HepG2 (cell line): ENCODE measurements around the gene MAP2K3. TPM values are rescaled to one million over a fixed set of nuclear protein-coding genes. Genes with fewer than 3 reads are reported as not detected.

Experiments used
- ATAC-seq: fragments of 200-7000 bp; cut with Tn5 transposase; 3 replicates; pipeline ENCODE4 v1.9.1; 2020; ENCODE audit warnings: mild to moderate bottlenecking, moderate library complexity
- BruUV-seq: library from RNA; stranded (reverse); fragments of 400-500 nt; replicated peaks from 2 replicates; lab custom pipeline; 2021; lab: Mats Ljungman, UMichigan
- CTCF ChIA-PET: fragments of 300-600 bp; formaldehyde crosslinking; extraction: SDS; loops from one replicate; lab custom pipeline; 2021; ENCODE audit warnings: low total read pairs, inconsistent platforms, low intra/inter-chr PET ratio; lab: Yijun Ruan, JAX
- POLR2A ChIA-PET: fragments of 350-600 bp; sonication (Branson Sonifier 250); formaldehyde crosslinking; loops from one replicate; lab custom pipeline; 2020; ENCODE audit warnings: antibody characterized with exemption, inconsistent platforms; lab: Yijun Ruan, JAX
- DNase-seq: peaks from one replicate; pipeline ENCODE4 v3.0.0-alpha.2; 2015; ENCODE audit warnings: low spot score
- FAIRE-seq: peaks from 3 replicates; lab custom pipeline; 2011; peaks lifted over from hg19 to GRCh38; lab: Jason Lieb, UNC
- H2AFZ ChIP-seq: one replicate; pipeline ENCODE4 v1.6.1; 2011; ENCODE audit warnings: low read length, inconsistent platforms
- H3K27ac ChIP-seq: fragments of 300-600 bp; 3 replicates; pipeline ENCODE4 v1.8.0; 2011; ENCODE audit warnings: mixed run types, mild to moderate bottlenecking, mixed read lengths, low read length, inconsistent platforms; ENCODE audit not compliant: insufficient read depth; ENCODE audit errors: extremely low read length
- H3K27me3 ChIP-seq, 2 experiments: fragments of 200-600 bp in 1 of 2; 2 replicates in 1 of 2; 3 replicates in 1 of 2; pipeline versions ENCODE4 v1.6.0 to v1.8.0; 2011; ENCODE audit warnings: low read length in 2 of 2, mild to moderate bottlenecking in 2 of 2, moderate library complexity in 2 of 2, inconsistent platforms in 1 of 2; ENCODE audit not compliant: insufficient read depth in 2 of 2, control insufficient read depth in 1 of 2
- H3K36me3 ChIP-seq, 2 experiments: fragments of 200-600 bp in 1 of 2; replicated peaks in 1 of 2; 2 replicates in 1 of 2; 3 replicates in 1 of 2; pipeline versions ENCODE4 v1.5.1 to v1.8.0; 2011; ENCODE audit warnings: low read length in 2 of 2, inconsistent platforms in 1 of 2; ENCODE audit not compliant: insufficient read depth in 2 of 2, control insufficient read depth in 1 of 2
- H3K4me1 ChIP-seq: 2 replicates; pipeline ENCODE4 v1.5.1; 2012; ENCODE audit warnings: low read length, inconsistent platforms; ENCODE audit not compliant: insufficient read depth
- H3K4me2 ChIP-seq: 2 replicates; pipeline ENCODE4 v1.6.0; 2011; ENCODE audit warnings: low read depth, low read length, inconsistent platforms
- H3K4me3 ChIP-seq, 3 experiments: fragments of 200-600 bp in 1 of 3; sonication (generic), shearing (Covaris generic) in 1 of 3; replicated peaks in 1 of 3; 2 replicates each; pipeline ENCODE4 v1.5.1; 2011 to 2016; ENCODE audit warnings: low read length in 3 of 3, inconsistent platforms in 2 of 3, low read depth in 2 of 3, mild to moderate bottlenecking in 2 of 3, control low read depth in 1 of 3, mixed read lengths in 1 of 3; ENCODE audit not compliant: insufficient read depth in 1 of 3
- H3K79me2 ChIP-seq: one replicate; pipeline ENCODE4 v1.6.1; 2011; ENCODE audit warnings: low read length, inconsistent platforms; ENCODE audit not compliant: insufficient read depth
- H3K9ac ChIP-seq: 2 replicates; pipeline ENCODE4 v1.6.0; 2011; ENCODE audit warnings: mild to moderate bottlenecking, low read depth, low read length, inconsistent platforms; ENCODE audit not compliant: insufficient read depth
- H3K9me3 ChIP-seq: 2 replicates; pipeline ENCODE4 v1.5.1; 2012; ENCODE audit warnings: mild to moderate bottlenecking, low read length
- H4K20me1 ChIP-seq: 2 replicates; pipeline ENCODE4 v1.6.0; 2011; ENCODE audit warnings: inconsistent platforms, mild to moderate bottlenecking, low read length, moderate library complexity; ENCODE audit not compliant: insufficient read depth
- GPN1 ChIP-seq: sonication (generic); formaldehyde crosslinking; IDR thresholded peaks from 2 replicates; pipeline ENCODE4 v1.5.1; 2020; ENCODE audit warnings: missing genetic modification reagents, borderline replicate concordance
- HMGA1 ChIP-seq: sonication (generic); formaldehyde crosslinking; conservative IDR thresholded peaks from 2 replicates; pipeline ENCODE4 v1.4.0; 2020; ENCODE audit warnings: missing genetic modification reagents
- NFYB ChIP-seq: sonication (generic); formaldehyde crosslinking; IDR thresholded peaks from 2 replicates; pipeline ENCODE4 v1.4.0; 2020; ENCODE audit warnings: missing genetic modification reagents
- RFXANK ChIP-seq: IDR thresholded peaks from 2 replicates; pipeline ENCODE4 v1.6.1; 2016
- SIN3A ChIP-seq: IDR thresholded peaks from 2 replicates; pipeline ENCODE4 v1.6.1; 2011; ENCODE audit warnings: low read depth, mild to moderate bottlenecking, control low read depth, low read length, borderline replicate concordance
- SOX6 ChIP-seq, 2 experiments: fragments of 450-650 bp in 1 of 2; sonication (generic) in 1 of 2; formaldehyde crosslinking in 1 of 2; IDR thresholded peaks; 2 replicates each; pipeline versions ENCODE4 v1.4.0 to v1.6.1; 2017 to 2020; ENCODE audit warnings: antibody characterized with exemption in 1 of 2, mild to moderate bottlenecking in 1 of 2, missing genetic modification reagents in 1 of 2
- TEAD3 ChIP-seq: optimal IDR thresholded peaks from 2 replicates; pipeline ENCODE3; 2016; ENCODE audit warnings: borderline replicate concordance
- TFAP4 ChIP-seq: sonication (generic); IDR thresholded peaks from 2 replicates; pipeline ENCODE4 v1.6.1; 2016; ENCODE audit warnings: low read depth, borderline replicate concordance
- ZFP91 ChIP-seq: sonication (generic); formaldehyde crosslinking; IDR thresholded peaks from 2 replicates; pipeline ENCODE4 v1.9.0; 2022; ENCODE audit warnings: missing genetic modification reagents, mild to moderate bottlenecking, borderline replicate concordance
- ZNF407 ChIP-seq: sonication (generic); formaldehyde crosslinking; IDR thresholded peaks from one replicate; pipeline ENCODE4 v1.5.1; 2020; ENCODE audit warnings: mild to moderate bottlenecking, missing genetic modification reagents; ENCODE audit errors: not compliant biosample characterization
- WGBS: methylation state at CpG from one replicate; pipeline ENCODE4 v1.1.6; 2017; ENCODE audit warnings: low lambda C conversion rate; 5-methylcytosine and 5-hydroxymethylcytosine counted together
- in situ Hi-C: cut with HindIII; loops from 2 replicates; pipeline ENCODE4 v1.10.0; 2017; ENCODE audit warnings: low pct_unique_long_range_greater_than_20kb; ENCODE audit not compliant: extremely low pct_ligation_motif_present
- intact Hi-C: fragments of 100-400 bp; cut with micrococcal nuclease; formaldehyde crosslinking; loops from one replicate; pipeline ENCODE4 v1.10.0; 2022; ENCODE audit not compliant: unreplicated experiment
- polyA plus RNA-seq, 8 experiments: library from polyadenylated mRNA; depleted of rRNA in 3 of 8; stranded (reverse) in 7 of 8; unstranded in 1 of 8; fragments of >200 nt; fragmentation: Illumina TruSeq in 4 of 8; extraction: Trizol in 4 of 8; gene quantifications; 2 replicates each; pipeline versions ENCODE4 v1.2.1 to v1.2.3, GENCODE V29; 2011 to 2016; ENCODE audit warnings: low read depth in 4 of 8, missing spikeins in 1 of 8, mixed read lengths in 1 of 8; ENCODE audit not compliant: insufficient read depth in 1 of 8
- total RNA-seq, 5 experiments: library from RNA; depleted of rRNA; stranded (reverse); fragments of >200 nt; fragmentation: Illumina TruSeq; extraction: Trizol; gene quantifications; 2 replicates each; pipeline ENCODE4 v1.2.3, GENCODE V29; 2016; ENCODE audit warnings: low read depth in 1 of 5

MAP2K3 gene
- total and polyA plus RNA-seq, 2 of the 13 experiments (the other 11 are each of a cell fraction or from before 2014, with no cell fraction given) = 20.5 to 27.4 TPM

GRCh38 chr17:21252796-21253645, 31.5 kb upstream of the MAP2K3 start, which contains the start of gene NATD1:
NATD1 (minus strand) TSS chr17:21253410; CDS start chr17:21253264, 146 bp downstream.
- WGBS = no CpG with 5 or more reads among the region's 117 CpGs
- ATAC-seq (peak; percentile 56), FAIRE-seq (no peak), DNase-seq (peak; percentile 68)
- in situ Hi-C loops (no loop called here), intact Hi-C loops (loop anchor here (1.0 to 5.0 kb wide), 2 partner anchors 34 to 40 kb away; no protein-coding TSS in a partner anchor)
- no TSS peak for BruUV-seq
- Histone ChIP-seq H3K4me3 (peak within 1 kb of the TSS; percentile 65 to 76 (median 75)), H3K4me1 (peaks cover 22% of the 10 kb centered on the region), H3K9ac (peak within 1 kb of the TSS; percentile 60; the same call in 1 of the 2 replicates), H3K36me3 (no peaks in the 10 kb centered on the region), H3K27ac (no peak within 1 kb of the TSS), H3K9me3 (no peaks in the 10 kb centered on the region), H2AFZ (no peak within 1 kb of the TSS), H3K27me3 (peaks cover 3 to 34% of the 10 kb centered on the region in 2 experiments; a peak in 4 of 5 replicates), H4K20me1 (peaks cover 3% of the 10 kb centered on the region; the same call in 1 of the 2 replicates), H3K4me2 (peak within 1 kb of the TSS; percentile 87), H3K79me2 (no peaks in the 10 kb centered on the region)
- POLR2A ChIA-PET = interaction anchor here (1.1 kb wide), 1 partner anchor 23 kb away, joined by 3 read pairs; no protein-coding TSS in a partner anchor
- CTCF ChIA-PET = interaction anchor here (1.3 kb wide), 1 partner anchor 27 kb away, joined by 3 read pairs; no protein-coding TSS in a partner anchor
- no peak for TF ChIP-seq GPN1 (CRISPR knock-in tag)
- TF ChIP-seq ZFP91 = peak; percentile 99
- peak; percentile 80 for TF ChIP-seq NFYB (CRISPR knock-in tag)
- no peak for TF ChIP-seq RFXANK (CRISPR knock-in tag)
- TF ChIP-seq SOX6 (IDR thresholded peaks at IDR 0.05) = no peak
- peak; percentile 15; the same call in 1 of the 2 replicates for TF ChIP-seq SOX6 (CRISPR knock-in tag; IDR thresholded peaks at IDR 0.05)
- TF ChIP-seq TEAD3 (CRISPR knock-in tag) = peak; percentile 58
- no peak for TF ChIP-seq HMGA1 (CRISPR knock-in tag)
- TF ChIP-seq ZNF407 = no peak
- peak; percentile 99 for TF ChIP-seq TFAP4
- TF ChIP-seq SIN3A = 0 out of 2 replicates have a peak, but pooled peaks have one; percentile 36
